HEK293 (cell line): ENCODE results near the gene DNAJC17.

Source experiments
- CTCF ChIP-seq: fragments of 450-650 bp; formaldehyde crosslinking; IDR thresholded peaks from 2 replicates; pipeline ENCODE4 v1.5.1; 2016; ENCODE audit warnings: missing biosample characterization, missing genetic modification characterization
- EGR2 ChIP-seq: fragments of 450-650 bp; formaldehyde crosslinking; IDR thresholded peaks from 2 replicates; pipeline ENCODE4 v1.5.1; 2016; ENCODE audit warnings: low read depth, missing biosample characterization, missing genetic modification characterization
- HOXD13 ChIP-seq: sonication (generic); formaldehyde crosslinking; IDR thresholded peaks from 2 replicates; pipeline ENCODE4 v1.8.0; 2022; ENCODE audit warnings: missing genetic modification reagents, borderline replicate concordance
- KLF9 ChIP-seq: fragments of 450-650 bp; formaldehyde crosslinking; IDR thresholded peaks from 2 replicates; pipeline ENCODE4 v1.5.1; 2016; ENCODE audit warnings: missing biosample characterization, missing genetic modification characterization, low read depth
- OSR2 ChIP-seq: fragments of 450-650 bp; formaldehyde crosslinking; IDR thresholded peaks from 2 replicates; pipeline ENCODE4 v1.5.1; 2016; ENCODE audit warnings: missing biosample characterization, missing genetic modification characterization
- OVOL3 ChIP-seq: fragments of 450-650 bp; formaldehyde crosslinking; IDR thresholded peaks from 2 replicates; pipeline ENCODE4 v1.5.1; 2016; ENCODE audit warnings: missing biosample characterization, missing genetic modification characterization
- PRDM1 ChIP-seq: fragments of 450-650 bp; formaldehyde crosslinking; IDR thresholded peaks from 2 replicates; pipeline ENCODE4; 2016; ENCODE audit warnings: missing biosample characterization, missing genetic modification characterization
- TRIM28 ChIP-seq: IDR thresholded peaks from 2 replicates; pipeline ENCODE4 v1.6.1; 2011; ENCODE audit warnings: low read length, control low read depth, borderline replicate concordance
- ZBTB1 ChIP-seq: fragments of 450-650 bp; formaldehyde crosslinking; IDR thresholded peaks from 2 replicates; pipeline ENCODE4 v1.5.1; 2016; ENCODE audit warnings: missing biosample characterization, missing genetic modification characterization
- ZBTB21 ChIP-seq: fragments of 450-650 bp; formaldehyde crosslinking; IDR thresholded peaks from 2 replicates; pipeline ENCODE4 v1.5.1; 2017; ENCODE audit warnings: missing biosample characterization, missing genetic modification characterization
- ZFP37 ChIP-seq: fragments of 450-650 bp; formaldehyde crosslinking; IDR thresholded peaks from 2 replicates; pipeline ENCODE4 v1.5.1; 2016; ENCODE audit warnings: missing biosample characterization, missing genetic modification characterization
- ZNF112 ChIP-seq: fragments of 450-650 bp; formaldehyde crosslinking; IDR thresholded peaks from 2 replicates; pipeline ENCODE4 v1.5.0; 2017; ENCODE audit warnings: missing biosample characterization, missing genetic modification characterization
- ZNF2 ChIP-seq: fragments of 450-650 bp; formaldehyde crosslinking; IDR thresholded peaks from 2 replicates; pipeline ENCODE4 v1.5.1; 2016; ENCODE audit warnings: missing biosample characterization, missing genetic modification characterization
- ZNF223 ChIP-seq: fragments of 450-650 bp; formaldehyde crosslinking; IDR thresholded peaks from 2 replicates; pipeline ENCODE4 v1.5.1; 2016; ENCODE audit warnings: missing biosample characterization, missing genetic modification characterization
- ZNF266 ChIP-seq: fragments of 450-650 bp; formaldehyde crosslinking; IDR thresholded peaks from 2 replicates; pipeline ENCODE4 v1.5.1; 2016; ENCODE audit warnings: missing biosample characterization, missing genetic modification characterization, low read depth
- ZNF311 ChIP-seq: fragments of 450-650 bp; formaldehyde crosslinking; IDR thresholded peaks from 2 replicates; pipeline ENCODE4 v1.5.1; 2017; ENCODE audit warnings: missing biosample characterization, missing genetic modification characterization, borderline replicate concordance
- ZNF354C ChIP-seq: fragments of 450-650 bp; formaldehyde crosslinking; IDR thresholded peaks from 2 replicates; pipeline ENCODE4 v1.5.1; 2016; ENCODE audit warnings: missing biosample characterization, missing genetic modification characterization, low read depth, borderline replicate concordance
- ZNF416 ChIP-seq: fragments of 450-650 bp; formaldehyde crosslinking; IDR thresholded peaks from 2 replicates; pipeline ENCODE4 v1.5.1; 2016; ENCODE audit warnings: missing biosample characterization, missing genetic modification characterization
- ZNF513 ChIP-seq: fragments of 450-650 bp; IDR thresholded peaks from 2 replicates; pipeline ENCODE4 v1.5.1; 2018; ENCODE audit warnings: missing biosample characterization, missing genetic modification characterization
- ZNF548 ChIP-seq: fragments of 450-650 bp; formaldehyde crosslinking; IDR thresholded peaks from 2 replicates; pipeline ENCODE4 v1.5.1; 2016; ENCODE audit warnings: missing biosample characterization, missing genetic modification characterization
- ZNF571 ChIP-seq: fragments of 450-650 bp; formaldehyde crosslinking; IDR thresholded peaks from 2 replicates; pipeline ENCODE4 v1.5.0; 2017; ENCODE audit warnings: missing biosample characterization, missing genetic modification characterization
- ZNF623 ChIP-seq: fragments of 450-650 bp; formaldehyde crosslinking; IDR thresholded peaks from 2 replicates; pipeline ENCODE4 v1.5.1; 2016; ENCODE audit warnings: missing biosample characterization, missing genetic modification characterization
- ZNF626 ChIP-seq: fragments of 450-650 bp; sonication (Bioruptor Pico); formaldehyde crosslinking; IDR thresholded peaks from 2 replicates; pipeline ENCODE4 v1.5.1; 2018; ENCODE audit warnings: missing biosample characterization, missing genetic modification characterization, inconsistent platforms
- ZNF660 ChIP-seq: fragments of 450-650 bp; IDR thresholded peaks from 2 replicates; pipeline ENCODE4 v1.5.1; 2018; ENCODE audit warnings: missing biosample characterization, mild to moderate bottlenecking, missing genetic modification characterization
- ZNF701 ChIP-seq: fragments of 450-650 bp; formaldehyde crosslinking; IDR thresholded peaks from 2 replicates; pipeline ENCODE4 v1.5.1; 2016; ENCODE audit warnings: missing biosample characterization, missing genetic modification characterization
- ZNF747 ChIP-seq: fragments of 450-650 bp; formaldehyde crosslinking; IDR thresholded peaks from 2 replicates; pipeline ENCODE4 v1.5.1; 2016; ENCODE audit warnings: missing biosample characterization, missing genetic modification characterization
- ZSCAN23 ChIP-seq: fragments of 450-650 bp; formaldehyde crosslinking; IDR thresholded peaks from 2 replicates; pipeline ENCODE4 v1.5.1; 2016; ENCODE audit warnings: missing biosample characterization, missing genetic modification characterization
- ZSCAN30 ChIP-seq: fragments of 450-650 bp; IDR thresholded peaks from 2 replicates; pipeline ENCODE4 v1.5.1; 2018; ENCODE audit warnings: missing biosample characterization, mild to moderate bottlenecking, missing genetic modification characterization, moderate library complexity
- TF ChIP-seq, protein P1 (sequence below): fragments of 450-650 bp; formaldehyde crosslinking; IDR thresholded peaks from 2 replicates; pipeline ENCODE4 v1.5.1; 2016; ENCODE audit warnings: missing biosample characterization, missing genetic modification characterization
- TF ChIP-seq, protein P2 (sequence below): fragments of 450-650 bp; formaldehyde crosslinking; IDR thresholded peaks from 2 replicates; pipeline ENCODE4 v1.5.1; 2016; ENCODE audit warnings: missing biosample characterization, missing genetic modification characterization
- TF ChIP-seq, protein P3 (sequence below): fragments of 450-650 bp; formaldehyde crosslinking; IDR thresholded peaks from 2 replicates; pipeline ENCODE4 v1.5.1; 2016; ENCODE audit warnings: missing biosample characterization, missing genetic modification characterization
- TF ChIP-seq, protein P4 (sequence below): fragments of 450-650 bp; formaldehyde crosslinking; IDR thresholded peaks from 2 replicates; pipeline ENCODE4 v1.5.1; 2016; ENCODE audit warnings: missing biosample characterization, missing genetic modification characterization

The DNAJC17 gene

GRCh38 chr15:40769274-40770146 lies 37.8 kb downstream of the DNAJC17 start, which contains the start of gene C15orf62 (continued):
- TF ChIP-seq ZFP37 (tag by site-specific recombination) (no peak), OSR2 (tag by site-specific recombination) (peak; percentile 18; the same call in 1 of the 2 replicates), ZNF112 (tag by site-specific recombination) (no peak), ZNF223 (tag by site-specific recombination) (no peak), ZNF2 (tag by site-specific recombination) (no peak), ZBTB21 (tag by site-specific recombination) (peak; percentile 31; the same call in 1 of the 2 replicates), PRDM1 (tag by site-specific recombination) (no peak), KLF9 (tag by site-specific recombination) (no peak), OVOL3 (tag by site-specific recombination) (no peak), ZNF701 (tag by site-specific recombination) (no peak), ZNF266 (no peak), CTCF (tag by site-specific recombination) (no peak), ZNF660 (tag by site-specific recombination) (0 out of 2 replicates have a peak, but pooled peaks have one; percentile 53), HOXD13 (CRISPR knock-in tag) (no peak), ZBTB1 (no peak), EGR2 (tag by site-specific recombination) (peak; percentile 86), ZNF311 (tag by site-specific recombination) (no peak), ZNF626 (tag by site-specific recombination) (no peak), ZNF571 (no peak), ZSCAN30 (tag by site-specific recombination) (no peak), ZNF416 (no peak), ZNF354C (tag by site-specific recombination) (no peak), ZNF623 (tag by site-specific recombination) (no peak), ZNF747 (tag by site-specific recombination) (no peak), ZNF513 (tag by site-specific recombination) (no peak), TRIM28 (no peak), ZNF548 (tag by site-specific recombination) (no peak), ZSCAN23 (tag by site-specific recombination) (0 out of 2 replicates have a peak, but pooled peaks have one; percentile 46)
- TF ChIP-seq, protein P1, sequence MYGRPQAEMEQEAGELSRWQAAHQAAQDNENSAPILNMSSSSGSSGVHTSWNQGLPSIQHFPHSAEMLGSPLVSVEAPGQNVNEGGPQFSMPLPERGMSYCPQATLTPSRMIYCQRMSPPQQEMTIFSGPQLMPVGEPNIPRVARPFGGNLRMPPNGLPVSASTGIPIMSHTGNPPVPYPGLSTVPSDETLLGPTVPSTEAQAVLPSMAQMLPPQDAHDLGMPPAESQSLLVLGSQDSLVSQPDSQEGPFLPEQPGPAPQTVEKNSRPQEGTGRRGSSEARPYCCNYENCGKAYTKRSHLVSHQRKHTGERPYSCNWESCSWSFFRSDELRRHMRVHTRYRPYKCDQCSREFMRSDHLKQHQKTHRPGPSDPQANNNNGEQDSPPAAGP (tag by site-specific recombination), result peak; percentile 97
- TF ChIP-seq, protein P2, sequence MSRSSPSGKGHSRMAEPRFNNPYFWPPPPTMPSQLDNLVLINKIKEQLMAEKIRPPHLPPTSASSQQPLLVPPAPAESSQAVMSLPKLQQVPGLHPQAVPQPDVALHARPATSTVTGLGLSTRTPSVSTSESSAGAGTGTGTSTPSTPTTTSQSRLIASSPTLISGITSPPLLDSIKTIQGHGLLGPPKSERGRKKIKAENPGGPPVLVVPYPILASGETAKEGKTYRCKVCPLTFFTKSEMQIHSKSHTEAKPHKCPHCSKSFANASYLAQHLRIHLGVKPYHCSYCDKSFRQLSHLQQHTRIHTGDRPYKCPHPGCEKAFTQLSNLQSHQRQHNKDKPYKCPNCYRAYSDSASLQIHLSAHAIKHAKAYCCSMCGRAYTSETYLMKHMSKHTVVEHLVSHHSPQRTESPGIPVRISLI (tag by site-specific recombination), result no peak
- TF ChIP-seq, protein P3, sequence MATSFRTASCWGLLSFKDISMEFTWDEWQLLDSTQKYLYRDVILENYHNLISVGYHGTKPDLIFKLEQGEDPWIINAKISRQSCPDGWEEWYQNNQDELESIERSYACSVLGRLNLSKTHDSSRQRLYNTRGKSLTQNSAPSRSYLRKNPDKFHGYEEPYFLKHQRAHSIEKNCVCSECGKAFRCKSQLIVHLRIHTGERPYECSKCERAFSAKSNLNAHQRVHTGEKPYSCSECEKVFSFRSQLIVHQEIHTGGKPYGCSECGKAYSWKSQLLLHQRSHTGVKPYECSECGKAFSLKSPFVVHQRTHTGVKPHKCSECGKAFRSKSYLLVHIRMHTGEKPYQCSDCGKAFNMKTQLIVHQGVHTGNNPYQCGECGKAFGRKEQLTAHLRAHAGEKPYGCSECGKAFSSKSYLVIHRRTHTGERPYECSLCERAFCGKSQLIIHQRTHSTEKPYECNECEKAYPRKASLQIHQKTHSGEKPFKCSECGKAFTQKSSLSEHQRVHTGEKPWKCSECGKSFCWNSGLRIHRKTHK (tag by site-specific recombination), result no peak
- TF ChIP-seq, protein P4, sequence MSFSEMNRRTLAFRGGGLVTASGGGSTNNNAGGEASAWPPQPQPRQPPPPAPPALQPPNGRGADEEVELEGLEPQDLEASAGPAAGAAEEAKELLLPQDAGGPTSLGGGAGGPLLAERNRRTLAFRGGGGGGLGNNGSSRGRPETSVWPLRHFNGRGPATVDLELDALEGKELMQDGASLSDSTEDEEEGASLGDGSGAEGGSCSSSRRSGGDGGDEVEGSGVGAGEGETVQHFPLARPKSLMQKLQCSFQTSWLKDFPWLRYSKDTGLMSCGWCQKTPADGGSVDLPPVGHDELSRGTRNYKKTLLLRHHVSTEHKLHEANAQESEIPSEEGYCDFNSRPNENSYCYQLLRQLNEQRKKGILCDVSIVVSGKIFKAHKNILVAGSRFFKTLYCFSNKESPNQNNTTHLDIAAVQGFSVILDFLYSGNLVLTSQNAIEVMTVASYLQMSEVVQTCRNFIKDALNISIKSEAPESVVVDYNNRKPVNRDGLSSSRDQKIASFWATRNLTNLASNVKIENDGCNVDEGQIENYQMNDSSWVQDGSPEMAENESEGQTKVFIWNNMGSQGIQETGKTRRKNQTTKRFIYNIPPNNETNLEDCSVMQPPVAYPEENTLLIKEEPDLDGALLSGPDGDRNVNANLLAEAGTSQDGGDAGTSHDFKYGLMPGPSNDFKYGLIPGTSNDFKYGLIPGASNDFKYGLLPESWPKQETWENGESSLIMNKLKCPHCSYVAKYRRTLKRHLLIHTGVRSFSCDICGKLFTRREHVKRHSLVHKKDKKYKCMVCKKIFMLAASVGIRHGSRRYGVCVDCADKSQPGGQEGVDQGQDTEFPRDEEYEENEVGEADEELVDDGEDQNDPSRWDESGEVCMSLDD (tag by site-specific recombination), result no peak
